HepG2 (cell line): ENCODE measurements around the gene DYNC1LI2. TPM values are rescaled to one million over a fixed set of nuclear protein-coding genes. Genes with fewer than 3 reads are reported as not detected.
A peak's percentile ranks its signal among the peaks of the same experiment; 100 is the strongest.

ENCODE experiments used
- ATAC-seq: fragments of 200-7000 bp; cut with Tn5 transposase; 3 replicates; pipeline ENCODE4 v1.9.1; 2020; ENCODE audit warnings: mild to moderate bottlenecking, moderate library complexity
- BruUV-seq: library from RNA; stranded (reverse); fragments of 400-500 nt; replicated peaks from 2 replicates; lab custom pipeline; 2021; lab: Mats Ljungman, UMichigan
- CTCF ChIA-PET: fragments of 300-600 bp; formaldehyde crosslinking; extraction: SDS; loops from one replicate; lab custom pipeline; 2021; ENCODE audit warnings: low total read pairs, inconsistent platforms, low intra/inter-chr PET ratio; lab: Yijun Ruan, JAX
- POLR2A ChIA-PET: fragments of 350-600 bp; sonication (Branson Sonifier 250); formaldehyde crosslinking; loops from one replicate; lab custom pipeline; 2020; ENCODE audit warnings: antibody characterized with exemption, inconsistent platforms; lab: Yijun Ruan, JAX
- DNase-seq: peaks from one replicate; pipeline ENCODE4 v3.0.0-alpha.2; 2015; ENCODE audit warnings: low spot score
- FAIRE-seq: peaks from 3 replicates; lab custom pipeline; 2011; peaks lifted over from hg19 to GRCh38; lab: Jason Lieb, UNC
- H2AFZ ChIP-seq: one replicate; pipeline ENCODE4 v1.6.1; 2011; ENCODE audit warnings: low read length, inconsistent platforms
- H3K27ac ChIP-seq: fragments of 300-600 bp; 3 replicates; pipeline ENCODE4 v1.8.0; 2011; ENCODE audit warnings: mixed run types, mild to moderate bottlenecking, mixed read lengths, low read length, inconsistent platforms; ENCODE audit not compliant: insufficient read depth; ENCODE audit errors: extremely low read length
- H3K27me3 ChIP-seq, 2 experiments: fragments of 200-600 bp in 1 of 2; 2 replicates in 1 of 2; 3 replicates in 1 of 2; pipeline versions ENCODE4 v1.6.0 to v1.8.0; 2011; ENCODE audit warnings: low read length in 2 of 2, mild to moderate bottlenecking in 2 of 2, moderate library complexity in 2 of 2, inconsistent platforms in 1 of 2; ENCODE audit not compliant: insufficient read depth in 2 of 2, control insufficient read depth in 1 of 2
- H3K36me3 ChIP-seq, 2 experiments: fragments of 200-600 bp in 1 of 2; replicated peaks in 1 of 2; 2 replicates in 1 of 2; 3 replicates in 1 of 2; pipeline versions ENCODE4 v1.5.1 to v1.8.0; 2011; ENCODE audit warnings: low read length in 2 of 2, inconsistent platforms in 1 of 2; ENCODE audit not compliant: insufficient read depth in 2 of 2, control insufficient read depth in 1 of 2
- H3K4me1 ChIP-seq: 2 replicates; pipeline ENCODE4 v1.5.1; 2012; ENCODE audit warnings: low read length, inconsistent platforms; ENCODE audit not compliant: insufficient read depth
- H3K4me2 ChIP-seq: 2 replicates; pipeline ENCODE4 v1.6.0; 2011; ENCODE audit warnings: low read depth, low read length, inconsistent platforms
- H3K4me3 ChIP-seq, 3 experiments: fragments of 200-600 bp in 1 of 3; sonication (generic), shearing (Covaris generic) in 1 of 3; replicated peaks in 1 of 3; 2 replicates each; pipeline ENCODE4 v1.5.1; 2011 to 2016; ENCODE audit warnings: low read length in 3 of 3, inconsistent platforms in 2 of 3, low read depth in 2 of 3, mild to moderate bottlenecking in 2 of 3, control low read depth in 1 of 3, mixed read lengths in 1 of 3; ENCODE audit not compliant: insufficient read depth in 1 of 3
- H3K79me2 ChIP-seq: one replicate; pipeline ENCODE4 v1.6.1; 2011; ENCODE audit warnings: low read length, inconsistent platforms; ENCODE audit not compliant: insufficient read depth
- H3K9ac ChIP-seq: 2 replicates; pipeline ENCODE4 v1.6.0; 2011; ENCODE audit warnings: mild to moderate bottlenecking, low read depth, low read length, inconsistent platforms; ENCODE audit not compliant: insufficient read depth
- H3K9me3 ChIP-seq: 2 replicates; pipeline ENCODE4 v1.5.1; 2012; ENCODE audit warnings: mild to moderate bottlenecking, low read length
- H4K20me1 ChIP-seq: 2 replicates; pipeline ENCODE4 v1.6.0; 2011; ENCODE audit warnings: inconsistent platforms, mild to moderate bottlenecking, low read length, moderate library complexity; ENCODE audit not compliant: insufficient read depth
- ELF1 ChIP-seq: sonication (generic); formaldehyde crosslinking; IDR thresholded peaks from 2 replicates; pipeline ENCODE4 v1.4.0; 2020; ENCODE audit warnings: missing genetic modification reagents
- HHEX ChIP-seq: IDR thresholded peaks from 2 replicates; pipeline ENCODE4 v1.6.1; 2016; ENCODE audit warnings: control low read depth
- MAF1 ChIP-seq: sonication (generic); formaldehyde crosslinking; IDR thresholded peaks from 2 replicates; pipeline ENCODE4 v1.5.0; 2020; ENCODE audit warnings: missing genetic modification reagents, borderline replicate concordance
- NFATC3 ChIP-seq: sonication (generic); formaldehyde crosslinking; IDR thresholded peaks from 2 replicates; pipeline ENCODE4 v1.5.1; 2020; ENCODE audit warnings: mild to moderate bottlenecking, missing genetic modification reagents
- WGBS: methylation state at CpG from one replicate; pipeline ENCODE4 v1.1.6; 2017; ENCODE audit warnings: low lambda C conversion rate; 5-methylcytosine and 5-hydroxymethylcytosine counted together
- in situ Hi-C: cut with HindIII; loops from 2 replicates; pipeline ENCODE4 v1.10.0; 2017; ENCODE audit warnings: low pct_unique_long_range_greater_than_20kb; ENCODE audit not compliant: extremely low pct_ligation_motif_present
- intact Hi-C: fragments of 100-400 bp; cut with micrococcal nuclease; formaldehyde crosslinking; loops from one replicate; pipeline ENCODE4 v1.10.0; 2022; ENCODE audit not compliant: unreplicated experiment
- polyA plus RNA-seq, 8 experiments: library from polyadenylated mRNA; depleted of rRNA in 3 of 8; stranded (reverse) in 7 of 8; unstranded in 1 of 8; fragments of >200 nt; fragmentation: Illumina TruSeq in 4 of 8; extraction: Trizol in 4 of 8; gene quantifications; 2 replicates each; pipeline versions ENCODE4 v1.2.1 to v1.2.3, GENCODE V29; 2011 to 2016; ENCODE audit warnings: low read depth in 4 of 8, missing spikeins in 1 of 8, mixed read lengths in 1 of 8; ENCODE audit not compliant: insufficient read depth in 1 of 8
- total RNA-seq, 5 experiments: library from RNA; depleted of rRNA; stranded (reverse); fragments of >200 nt; fragmentation: Illumina TruSeq; extraction: Trizol; gene quantifications; 2 replicates each; pipeline ENCODE4 v1.2.3, GENCODE V29; 2016; ENCODE audit warnings: low read depth in 1 of 5
- TF ChIP-seq, protein P1 (sequence below): sonication (generic); formaldehyde crosslinking; IDR thresholded peaks from 2 replicates; pipeline ENCODE4 v1.8.0; 2022; ENCODE audit warnings: missing genetic modification reagents, low read depth, mild to moderate bottlenecking, borderline replicate concordance
- TF ChIP-seq, protein P2 (sequence below): sonication (generic); formaldehyde crosslinking; IDR thresholded peaks from 2 replicates; pipeline ENCODE4 v1.4.0; 2020; ENCODE audit warnings: missing genetic modification reagents, mild to moderate bottlenecking, borderline replicate concordance
- TF ChIP-seq, protein P3 (sequence below): sonication (generic); formaldehyde crosslinking; IDR thresholded peaks from 2 replicates; pipeline ENCODE4 v1.5.0; 2020; ENCODE audit warnings: mild to moderate bottlenecking, missing genetic modification reagents

The DYNC1LI2 gene
- total and polyA plus RNA-seq, 2 of the 13 experiments (the other 11 are each of a cell fraction or from before 2014, with no cell fraction given): 65.5 to 135 TPM

DNA sequence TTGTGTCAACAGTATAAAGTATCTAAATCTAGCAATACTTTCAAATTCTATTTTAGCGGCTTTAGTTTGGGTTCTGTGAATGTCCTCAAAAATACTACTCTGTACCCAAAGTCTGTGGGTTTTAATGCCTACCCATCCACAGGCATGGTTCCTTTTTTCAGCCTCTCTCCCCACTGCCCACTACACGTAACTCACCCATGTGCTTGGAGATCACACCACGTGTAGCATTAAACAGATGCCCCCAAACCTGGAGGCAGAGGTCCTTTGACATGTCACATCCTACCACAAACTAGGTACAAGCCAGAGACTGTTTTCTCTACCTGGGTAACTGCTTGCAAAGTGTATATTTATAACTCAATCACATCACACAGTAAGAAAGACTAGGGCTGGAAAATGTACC is 5.4 kb downstream of the DYNC1LI2 start (continued):
- no peak for TF ChIP-seq MAF1 (CRISPR knock-in tag)
- TF ChIP-seq, protein P1, sequence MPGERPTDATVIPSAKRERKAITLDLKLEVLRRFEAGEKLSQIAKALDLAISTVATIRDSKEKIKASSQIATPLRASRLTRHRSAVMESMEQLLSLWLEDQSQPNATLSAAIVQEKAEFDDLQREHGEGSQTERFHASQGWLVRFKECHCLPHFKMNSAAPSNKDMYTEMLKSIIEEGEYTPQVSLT (CRISPR knock-in tag): no peak
- TF ChIP-seq HHEX (CRISPR knock-in tag): no peak
- no peak for TF ChIP-seq ELF1 (CRISPR knock-in tag)
- TF ChIP-seq, protein P2, sequence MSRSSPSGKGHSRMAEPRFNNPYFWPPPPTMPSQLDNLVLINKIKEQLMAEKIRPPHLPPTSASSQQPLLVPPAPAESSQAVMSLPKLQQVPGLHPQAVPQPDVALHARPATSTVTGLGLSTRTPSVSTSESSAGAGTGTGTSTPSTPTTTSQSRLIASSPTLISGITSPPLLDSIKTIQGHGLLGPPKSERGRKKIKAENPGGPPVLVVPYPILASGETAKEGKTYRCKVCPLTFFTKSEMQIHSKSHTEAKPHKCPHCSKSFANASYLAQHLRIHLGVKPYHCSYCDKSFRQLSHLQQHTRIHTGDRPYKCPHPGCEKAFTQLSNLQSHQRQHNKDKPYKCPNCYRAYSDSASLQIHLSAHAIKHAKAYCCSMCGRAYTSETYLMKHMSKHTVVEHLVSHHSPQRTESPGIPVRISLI (CRISPR knock-in tag): no peak
- TF ChIP-seq NFATC3 (CRISPR knock-in tag): no peak

DNA sequence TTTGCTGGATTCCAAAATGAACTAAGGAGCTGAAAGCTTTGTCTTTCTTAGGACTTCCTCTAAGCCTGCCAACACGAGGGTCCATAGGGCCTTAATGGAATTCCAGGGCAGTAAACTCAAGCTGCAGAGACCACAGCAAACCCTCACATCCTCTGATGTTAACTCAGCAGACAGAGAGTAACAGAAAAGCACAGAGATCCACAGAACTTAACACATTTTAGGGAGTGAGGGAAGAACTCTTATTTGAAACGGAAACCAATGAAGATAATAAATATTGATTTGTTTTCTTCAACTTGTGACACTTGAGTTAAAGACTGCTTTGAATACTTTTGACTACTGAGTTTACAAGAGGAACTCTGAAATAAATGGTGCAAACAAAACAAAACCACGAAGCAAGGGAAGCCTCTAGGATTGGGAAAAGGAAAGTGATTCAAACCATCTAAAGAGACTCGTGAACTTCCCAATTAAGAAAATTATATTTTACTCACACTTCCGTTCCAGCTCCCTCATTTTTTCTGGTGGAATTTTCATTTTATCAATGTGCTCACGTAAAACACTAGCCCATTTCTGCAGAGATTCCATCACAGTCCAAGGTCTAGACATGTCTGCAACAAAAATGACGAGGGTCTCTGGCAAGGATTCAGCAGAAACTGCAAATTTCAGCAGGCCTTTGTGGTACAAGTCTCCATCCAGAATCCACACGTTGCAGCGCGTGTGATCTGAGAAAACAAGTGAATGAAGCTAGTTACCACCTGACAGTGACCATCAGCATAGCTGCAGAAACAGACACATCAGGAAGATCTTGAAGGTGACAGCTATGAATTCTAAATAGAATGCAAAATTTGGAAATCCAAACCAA is 9.2 kb downstream of the DYNC1LI2 start:
- WGBS: 92% methylated on average over 10 of the region's 10 CpGs
- no peak overlapping the region for H3K4me3 ChIP-seq
- ATAC-seq (no peak), DNase-seq (no peak), FAIRE-seq (no peak)
- peaks cover 30% of the 10 kb centered on the region for H3K4me1 ChIP-seq
- in situ Hi-C loops (no loop called here), intact Hi-C loops (loop anchor here (2.0 kb wide), 1 partner anchor 79 kb away; no protein-coding TSS in a partner anchor)
- no peak overlapping the region for H3K27ac ChIP-seq
- H4K20me1 ChIP-seq: peaks cover 22% of the 10 kb centered on the region; the same call in 1 of the 2 replicates
- TSS peak; percentile 32 for BruUV-seq
- no peaks in the 10 kb centered on the region for H3K9me3 ChIP-seq
- TF ChIP-seq, protein P2 (CRISPR knock-in tag): no peak
- TF ChIP-seq, protein P3, sequence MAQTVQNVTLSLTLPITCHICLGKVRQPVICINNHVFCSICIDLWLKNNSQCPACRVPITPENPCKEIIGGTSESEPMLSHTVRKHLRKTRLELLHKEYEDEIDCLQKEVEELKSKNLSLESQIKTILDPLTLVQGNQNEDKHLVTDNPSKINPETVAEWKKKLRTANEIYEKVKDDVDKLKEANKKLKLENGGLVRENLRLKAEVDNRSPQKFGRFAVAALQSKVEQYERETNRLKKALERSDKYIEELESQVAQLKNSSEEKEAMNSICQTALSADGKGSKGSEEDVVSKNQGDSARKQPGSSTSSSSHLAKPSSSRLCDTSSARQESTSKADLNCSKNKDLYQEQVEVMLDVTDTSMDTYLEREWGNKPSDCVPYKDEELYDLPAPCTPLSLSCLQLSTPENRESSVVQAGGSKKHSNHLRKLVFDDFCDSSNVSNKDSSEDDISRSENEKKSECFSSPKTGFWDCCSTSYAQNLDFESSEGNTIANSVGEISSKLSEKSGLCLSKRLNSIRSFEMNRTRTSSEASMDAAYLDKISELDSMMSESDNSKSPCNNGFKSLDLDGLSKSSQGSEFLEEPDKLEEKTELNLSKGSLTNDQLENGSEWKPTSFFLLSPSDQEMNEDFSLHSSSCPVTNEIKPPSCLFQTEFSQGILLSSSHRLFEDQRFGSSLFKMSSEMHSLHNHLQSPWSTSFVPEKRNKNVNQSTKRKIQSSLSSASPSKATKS (CRISPR knock-in tag): 0 out of 2 replicates have a peak, but pooled peaks have one; percentile 42
- no peak overlapping the region for H3K4me2 ChIP-seq
- H3K36me3 ChIP-seq: peaks cover 45 to 84% of the 10 kb centered on the region in 2 experiments
- peaks cover 40% of the 10 kb centered on the region for H3K79me2 ChIP-seq
- POLR2A ChIA-PET: interaction anchor here (0.6 to 1.6 kb wide), 6 partner anchors 8 to 126 kb away, joined by 3 to 7 read pairs (median 4); partner anchors contain the start of genes DYNC1LI2 and NAE1
- CTCF ChIA-PET: no interaction called here
- H2AFZ ChIP-seq: no peak overlapping the region
- no peaks in the 10 kb centered on the region for H3K27me3 ChIP-seq
- no peak overlapping the region; the same call in 1 of the 2 replicates for H3K9ac ChIP-seq
